Fibroblast of mammary gland (primary cell): ENCODE data around the gene SDK2.

Source experiments
- DNase-seq: peaks from one replicate; pipeline ENCODE4 v3.0.0-alpha.2; 2010; ENCODE audit warnings: low read depth
- H3K4me3 ChIP-seq: 2 replicates; pipeline ENCODE4 v1.5.1; 2011; ENCODE audit warnings: low read depth, mild to moderate bottlenecking, low read length, moderate library complexity; ENCODE audit not compliant: control insufficient read depth
- TF ChIP-seq, protein P1 (sequence below): conservative IDR thresholded peaks from 2 replicates; pipeline ENCODE4 v1.5.1; 2011; ENCODE audit warnings: low read depth, low read length, inconsistent platforms; ENCODE audit not compliant: control insufficient read depth, insufficient read depth

SDK2 gene

DNA sequence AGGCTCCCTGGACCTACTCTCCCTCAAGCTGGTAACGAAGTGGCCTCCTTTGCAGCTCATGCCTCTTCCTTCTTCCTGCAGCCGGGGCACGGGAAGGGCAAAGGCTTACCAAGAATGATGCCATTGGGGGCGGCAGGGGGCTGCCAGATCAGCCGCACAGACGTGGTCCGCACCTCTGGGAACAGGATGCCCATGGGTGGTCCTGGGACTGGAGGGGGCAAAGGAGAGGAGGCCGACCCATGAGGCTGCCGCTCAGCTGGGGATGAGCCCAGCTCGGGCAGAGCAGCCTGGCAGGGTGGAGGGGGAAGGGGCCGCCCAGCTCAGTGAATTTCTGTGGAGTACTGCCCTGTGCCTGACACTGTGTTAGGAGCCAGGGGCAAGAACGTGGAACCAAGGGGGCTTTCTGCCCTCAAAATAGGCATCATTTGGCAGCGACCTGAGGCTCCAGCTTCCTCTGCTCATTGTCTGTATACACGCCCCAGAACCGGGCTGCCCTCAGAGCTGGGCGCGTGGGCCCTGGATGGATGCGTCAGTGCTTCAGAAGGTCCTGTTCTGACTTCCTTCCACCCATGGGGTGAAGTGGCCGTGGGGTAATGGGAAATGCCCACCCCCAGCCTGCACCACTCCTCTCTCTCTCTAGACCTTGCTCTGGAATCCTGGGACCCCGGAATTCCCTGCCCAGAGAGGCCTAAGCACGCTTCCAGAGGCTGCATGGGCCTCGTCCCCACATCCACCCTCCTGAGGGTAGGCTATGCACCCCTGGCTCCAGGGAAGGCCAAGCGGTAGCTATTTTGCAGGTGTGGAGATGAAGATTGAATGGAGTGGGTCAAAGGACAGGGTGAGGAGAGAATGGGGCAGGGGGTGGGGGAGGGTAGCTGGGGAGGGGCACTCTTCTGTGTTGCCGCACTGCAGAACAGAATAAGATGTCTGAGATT, 252.6 kb downstream of the SDK2 start:
- TF ChIP-seq, protein P1, sequence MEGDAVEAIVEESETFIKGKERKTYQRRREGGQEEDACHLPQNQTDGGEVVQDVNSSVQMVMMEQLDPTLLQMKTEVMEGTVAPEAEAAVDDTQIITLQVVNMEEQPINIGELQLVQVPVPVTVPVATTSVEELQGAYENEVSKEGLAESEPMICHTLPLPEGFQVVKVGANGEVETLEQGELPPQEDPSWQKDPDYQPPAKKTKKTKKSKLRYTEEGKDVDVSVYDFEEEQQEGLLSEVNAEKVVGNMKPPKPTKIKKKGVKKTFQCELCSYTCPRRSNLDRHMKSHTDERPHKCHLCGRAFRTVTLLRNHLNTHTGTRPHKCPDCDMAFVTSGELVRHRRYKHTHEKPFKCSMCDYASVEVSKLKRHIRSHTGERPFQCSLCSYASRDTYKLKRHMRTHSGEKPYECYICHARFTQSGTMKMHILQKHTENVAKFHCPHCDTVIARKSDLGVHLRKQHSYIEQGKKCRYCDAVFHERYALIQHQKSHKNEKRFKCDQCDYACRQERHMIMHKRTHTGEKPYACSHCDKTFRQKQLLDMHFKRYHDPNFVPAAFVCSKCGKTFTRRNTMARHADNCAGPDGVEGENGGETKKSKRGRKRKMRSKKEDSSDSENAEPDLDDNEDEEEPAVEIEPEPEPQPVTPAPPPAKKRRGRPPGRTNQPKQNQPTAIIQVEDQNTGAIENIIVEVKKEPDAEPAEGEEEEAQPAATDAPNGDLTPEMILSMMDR = no peak
- H3K4me3 ChIP-seq = no peak overlapping the region
- no peak for DNase-seq

GRCh38 chr17:73390851-73391250, 253.4 kb downstream of the SDK2 start:
- TF ChIP-seq, protein P1 = no peak
- no peak overlapping the region for H3K4me3 ChIP-seq
- DNase-seq = no peak

DNA sequence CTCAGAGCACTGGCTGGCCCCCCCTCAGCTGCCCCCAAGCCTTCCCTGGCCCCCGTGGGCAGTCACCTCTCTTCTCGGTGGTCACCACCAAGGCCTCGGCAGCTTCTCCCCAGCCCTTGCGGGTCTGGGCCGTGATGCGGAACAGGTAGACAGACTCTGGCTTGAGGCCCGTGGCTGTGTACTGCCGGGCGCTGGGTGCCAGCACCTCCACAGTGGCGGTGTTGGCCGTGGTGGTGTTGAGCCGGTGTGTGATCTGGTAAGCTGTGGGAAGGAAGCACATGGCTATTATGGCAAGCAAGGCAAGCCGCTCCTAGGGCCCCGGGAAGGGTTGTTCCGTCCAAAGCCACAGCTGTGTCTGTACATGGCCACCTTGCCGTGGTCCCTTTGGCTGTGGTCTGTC, 254.0 kb downstream of the SDK2 start:
- no peak for DNase-seq
- TF ChIP-seq, protein P1 = no peak
- no peak overlapping the region for H3K4me3 ChIP-seq

DNA sequence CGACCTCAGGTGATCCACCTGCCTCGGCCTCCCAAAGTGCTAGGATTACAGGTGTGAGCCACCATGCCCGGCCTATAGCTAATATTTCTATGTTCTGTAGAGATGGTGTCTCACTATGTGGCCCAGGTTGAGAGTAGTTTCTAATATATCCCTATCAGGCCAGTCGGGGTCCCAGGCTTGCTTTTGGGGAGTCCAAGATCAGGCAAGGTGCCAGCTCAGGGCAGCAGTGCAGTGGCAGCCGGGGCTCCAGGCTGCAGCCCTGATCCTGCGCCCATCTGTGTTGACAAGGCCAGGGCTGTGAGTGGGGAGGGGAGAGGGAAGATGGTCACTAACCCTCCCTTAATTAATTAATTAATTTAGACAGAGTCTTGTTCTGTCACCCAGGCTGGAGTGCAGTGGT, 254.8 kb downstream of the SDK2 start:
- TF ChIP-seq, protein P1 = no peak
- no peak overlapping the region for H3K4me3 ChIP-seq
- DNase-seq = no peak

- TF ChIP-seq, protein P1 = no peak
- no peak for DNase-seq
These were observed 255.7 kb downstream of the SDK2 start for GRCh38 chr17:73388578-73388905.

DNA sequence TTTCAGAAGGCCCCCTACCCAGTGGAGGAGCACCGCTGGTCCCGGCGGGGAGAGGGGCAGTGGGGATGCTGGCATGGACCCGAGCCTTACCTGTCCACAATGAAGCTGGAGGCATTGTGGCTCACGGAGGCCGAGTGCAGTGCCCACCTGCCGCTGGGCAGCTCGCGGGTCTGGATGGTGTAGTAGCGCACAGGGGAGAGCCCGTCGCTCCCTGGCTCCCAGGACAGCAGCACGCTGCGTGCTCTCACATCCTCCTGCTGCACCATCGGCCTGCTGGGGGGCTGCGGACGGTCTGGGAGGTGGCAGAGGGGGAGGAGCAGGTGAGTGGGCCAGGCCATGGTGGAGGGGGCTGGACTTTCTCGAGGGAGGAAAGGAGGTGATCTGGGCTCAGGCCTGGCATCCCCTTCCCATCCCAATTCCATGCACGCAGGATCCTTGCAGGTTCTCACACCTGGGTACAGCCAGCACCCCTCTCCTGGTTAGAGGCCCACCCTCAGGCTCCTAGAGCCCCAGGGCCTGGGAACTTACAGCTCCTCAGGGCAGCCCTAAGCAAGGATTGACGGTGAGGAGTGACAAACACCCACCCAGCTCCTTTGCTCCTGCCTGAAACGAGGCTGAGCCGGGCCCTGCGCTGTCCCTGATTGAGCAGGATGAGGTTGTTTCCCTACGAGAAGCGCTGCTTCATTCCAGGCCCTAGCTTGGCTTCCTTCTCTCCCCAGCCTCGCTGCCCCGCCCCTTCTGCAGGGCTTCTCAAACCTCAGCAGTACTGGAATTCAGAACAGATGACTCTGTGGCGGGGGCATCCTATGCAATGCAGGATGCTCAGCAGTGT, 256.3 kb downstream of the SDK2 start:
- TF ChIP-seq, protein P1 = no peak
- DNase-seq = peak; percentile 45
- no peak overlapping the region for H3K4me3 ChIP-seq

More at GRCh38 chr17:73388578-73388905, 255.7 kb downstream of the SDK2 start:
- H3K4me3 ChIP-seq = no peak overlapping the region
